ENCODE measurements around the gene LCP2. TPM values are rescaled to one million over a fixed set of nuclear protein-coding genes. Genes with fewer than 3 reads are reported as not detected.

Gene LCP2
- polyA plus RNA-seq, 2 of the 4 experiments (the other 2 are of a cell fraction): not detected

DNA sequence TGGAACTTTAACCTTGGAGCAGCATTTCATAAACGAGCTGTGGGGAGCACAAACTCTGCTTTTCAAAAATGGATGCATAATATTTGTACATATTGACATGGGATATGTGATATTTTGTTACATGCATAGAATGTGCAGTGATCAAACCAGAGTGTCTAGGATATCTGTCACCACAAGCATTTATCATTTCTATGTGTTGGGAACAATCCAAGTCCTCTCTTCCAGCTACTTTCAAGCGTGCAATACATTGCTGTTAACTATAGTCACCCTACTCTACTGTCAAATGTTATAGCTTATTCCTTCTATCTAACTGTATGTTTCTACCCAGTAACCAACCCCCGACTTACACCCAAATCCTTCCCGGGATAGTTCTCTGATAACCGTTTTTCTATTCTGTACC is 79.7 kb downstream of the LCP2 start:
- TF ChIP-seq GATA3 (IDR thresholded peaks at IDR 0.05; ENCODE audit: borderline replicate concordance) (no peak), RARB (CRISPR knock-in tag; IDR thresholded peaks at IDR 0.05) (no peak), CBX8 (IDR thresholded peaks at IDR 0.05) (no peak), MYC (IDR thresholded peaks at IDR 0.05; ENCODE audit: borderline replicate concordance, low read length) (no peak), BHLHE40 (IDR thresholded peaks at IDR 0.05; ENCODE audit: low read depth, low read length) (no peak), NR3C1 (IDR thresholded peaks at IDR 0.05) (no peak), PHF8 (IDR thresholded peaks at IDR 0.05; ENCODE audit: borderline replicate concordance, low read depth) (no peak), FOXS1 (CRISPR knock-in tag; IDR thresholded peaks at IDR 0.05) (no peak), HOXA7 (CRISPR knock-in tag; IDR thresholded peaks at IDR 0.05) (no peak)
- H3K4me2 ChIP-seq: no peak overlapping the region
- peaks cover 22% of the 10 kb centered on the region for H3K4me1 ChIP-seq
- POLR2A ChIA-PET: no interaction called here
- no peak overlapping the region for H3K4me3 ChIP-seq
- 67% methylated on average over 5 of the region's 5 CpGs for WGBS (ENCODE audit: missing lambda C conversion rate)
- no peaks in the 10 kb centered on the region for H3K9me3 ChIP-seq
- DNase-seq (ENCODE audit: low read depth in 1 of 2, low spot score in 1 of 2) (no peak), ATAC-seq (no peak), FAIRE-seq (no peak)
- H3K27ac ChIP-seq: no peak overlapping the region
- CTCF ChIA-PET: interaction anchor here (0.9 to 3.3 kb wide), 10 partner anchors 8 to 518 kb away, joined by 3 to 75 read pairs (median 5); no protein-coding TSS in a partner anchor

- TF ChIP-seq ATOH8 (CRISPR knock-in tag; IDR thresholded peaks at IDR 0.05; ENCODE audit: low read depth) (no peak), PHF8 (IDR thresholded peaks at IDR 0.05; ENCODE audit: borderline replicate concordance, low read depth) (no peak), SMC3 (IDR thresholded peaks at IDR 0.05) (peak; percentile 92), EHMT2 (IDR thresholded peaks at IDR 0.05; ENCODE audit: low read depth) (no peak), MAFK (IDR thresholded peaks at IDR 0.05; ENCODE audit: partially characterized antibody) (no peak), EHF (CRISPR knock-in tag; IDR thresholded peaks at IDR 0.05) (no peak), RAD21 (conservative IDR thresholded peaks at IDR 0.05 in 1 of 2, IDR thresholded peaks at IDR 0.05 in 1 of 2) (peak; percentile 94 to 99), RARB (CRISPR knock-in tag; IDR thresholded peaks at IDR 0.05) (no peak)
- TF ChIP-seq, protein P1, sequence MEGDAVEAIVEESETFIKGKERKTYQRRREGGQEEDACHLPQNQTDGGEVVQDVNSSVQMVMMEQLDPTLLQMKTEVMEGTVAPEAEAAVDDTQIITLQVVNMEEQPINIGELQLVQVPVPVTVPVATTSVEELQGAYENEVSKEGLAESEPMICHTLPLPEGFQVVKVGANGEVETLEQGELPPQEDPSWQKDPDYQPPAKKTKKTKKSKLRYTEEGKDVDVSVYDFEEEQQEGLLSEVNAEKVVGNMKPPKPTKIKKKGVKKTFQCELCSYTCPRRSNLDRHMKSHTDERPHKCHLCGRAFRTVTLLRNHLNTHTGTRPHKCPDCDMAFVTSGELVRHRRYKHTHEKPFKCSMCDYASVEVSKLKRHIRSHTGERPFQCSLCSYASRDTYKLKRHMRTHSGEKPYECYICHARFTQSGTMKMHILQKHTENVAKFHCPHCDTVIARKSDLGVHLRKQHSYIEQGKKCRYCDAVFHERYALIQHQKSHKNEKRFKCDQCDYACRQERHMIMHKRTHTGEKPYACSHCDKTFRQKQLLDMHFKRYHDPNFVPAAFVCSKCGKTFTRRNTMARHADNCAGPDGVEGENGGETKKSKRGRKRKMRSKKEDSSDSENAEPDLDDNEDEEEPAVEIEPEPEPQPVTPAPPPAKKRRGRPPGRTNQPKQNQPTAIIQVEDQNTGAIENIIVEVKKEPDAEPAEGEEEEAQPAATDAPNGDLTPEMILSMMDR (IDR thresholded peaks at IDR 0.05): peak; percentile 84
- peak; percentile 81 to 92 for ATAC-seq
- no peak overlapping the region for H3K4me2 ChIP-seq
- H3K27ac ChIP-seq: no peak overlapping the region
- H3K9me3 ChIP-seq: no peaks in the 10 kb centered on the region
- ChIA-PET CTCF (interaction anchor here (0.7 to 3.3 kb wide), 36 partner anchors 10 to 522 kb away, joined by 3 to 75 read pairs (median 4); partner anchors contain the start of genes INSYN2B and LCP2), POLR2A (no interaction called here)
- peaks cover 33% of the 10 kb centered on the region for H3K4me1 ChIP-seq
- DNase-seq (ENCODE audit: low read depth in 1 of 2, low spot score in 1 of 2): peak; percentile 73 to 77
- no peak overlapping the region for H3K4me3 ChIP-seq
- peak; percentile 54 for FAIRE-seq
Observed at GRCh38 chr5:170216257-170216864, 81.2 kb downstream of the LCP2 start.

GRCh38 chr5:170211575-170212334 is 85.8 kb downstream of the LCP2 start:
- ChIA-PET POLR2A (no interaction called here), CTCF (interaction anchor here (0.9 to 4.6 kb wide), 10 partner anchors 10 to 422 kb away, joined by 3 to 32 read pairs (median 4); partner anchors contain the start of gene FOXI1)
- FAIRE-seq (no peak), DNase-seq (ENCODE audit: low read depth in 1 of 2, low spot score in 1 of 2) (peak in 1 of 2 experiments; percentile 19), ATAC-seq (peak in 1 of 2 experiments; percentile 71; a peak in 4 of 6 replicates)
- Histone ChIP-seq H3K4me1 (peaks cover 14% of the 10 kb centered on the region; the same call in 2 of the 3 replicates), H3K4me2 (peak overlapping the region; percentile 23), H3K27ac (peak overlapping the region in 1 of 2 experiments; percentile 14; a peak in 1 of 6 replicates), H3K9me3 (no peaks in the 10 kb centered on the region), H3K4me3 (no peak overlapping the region)
- 5% methylated on average over 1 of the region's 1 CpG for WGBS (ENCODE audit: missing lambda C conversion rate)
- TF ChIP-seq HOXB13 (CRISPR knock-in tag; IDR thresholded peaks at IDR 0.05; ENCODE audit: low read depth) (no peak), ZNF302 (CRISPR knock-in tag; IDR thresholded peaks at IDR 0.05) (no peak), GATA3 (IDR thresholded peaks at IDR 0.05; ENCODE audit: borderline replicate concordance) (peak; percentile 61; the same call in 1 of the 2 replicates), CEBPB (IDR thresholded peaks at IDR 0.05) (peak in 1 of 2 experiments; percentile 54; a peak in 1 of 4 replicates)
- TF ChIP-seq, protein P1 (IDR thresholded peaks at IDR 0.05): no peak

Measured in A549 (cell line).